Testis (tissue), 3 donors: ENCODE results near the gene LARGE1. TPM values are rescaled to one million over a fixed set of nuclear protein-coding genes. Genes with fewer than 3 reads are reported as not detected.

ENCODE experiments used
- DNase-seq: peaks from one replicate; pipeline ENCODE4 v3.0.0-alpha.2; 2019
- H3K27ac ChIP-seq, 2 donors: fragments of 200-600 bp; sonication (generic); one replicate each; pipeline ENCODE4 v1.5.1; 2019
- H3K27me3 ChIP-seq: fragments of 200-600 bp; sonication (generic); one replicate; pipeline ENCODE4 v1.5.1; 2019
- H3K36me3 ChIP-seq: fragments of 200-600 bp; sonication (generic); one replicate; pipeline ENCODE4 v1.5.1; 2017; ENCODE audit warnings: low read depth; ENCODE audit errors: missing control alignments
- H3K4me1 ChIP-seq: fragments of 200-600 bp; sonication (generic); one replicate; pipeline ENCODE4 v1.5.1; 2019
- H3K4me3 ChIP-seq, 2 donors: fragments of 200-600 bp; sonication (generic); one replicate each; pipeline ENCODE4 v1.5.1; 2017 to 2019
- H3K9me3 ChIP-seq: fragments of 200-600 bp; sonication (generic); one replicate; pipeline ENCODE4 v1.5.1; 2017
- POLR2A ChIP-seq: fragments of 450-650 bp; IDR thresholded peaks from one replicate; pipeline ENCODE4 v1.6.1; 2017; ENCODE audit warnings: antibody characterized with exemption, mild to moderate bottlenecking, moderate library complexity
- WGBS, 2 donors: methylation state at CpG; one replicate each; pipeline ENCODE4 v1.1.5; 2018; 5-methylcytosine and 5-hydroxymethylcytosine counted together
- intact Hi-C: fragments of 100-400 bp; cut with DNase I; formaldehyde crosslinking; loops from one replicate; pipeline ENCODE4 v1.15.1; 2023; ENCODE audit warnings: low total_unique reads
- polyA plus RNA-seq: library from polyadenylated mRNA; stranded (reverse); fragments of 350-450 nt; fragmentation: Illumina TruSeq; extraction: RNeasy Lipid Tissue Mini Kit (QIAGEN cat#74804); gene quantifications from one replicate; pipeline ENCODE4 v1.2.3, GENCODE V29; 2014; ENCODE audit warnings: low read depth, low replicate concordance; ENCODE audit not compliant: insufficient read depth
- total RNA-seq, 2 donors: library from RNA; depleted of rRNA; stranded (reverse); fragments of >200 nt; gene quantifications; one replicate each; pipeline ENCODE4 v1.2.3, GENCODE V29; 2016
- TF ChIP-seq, protein P1 (sequence below), 3 experiments: fragments of 450-650 bp in 2 of 3; fragments of 200-600 bp in 1 of 3; sonication (generic) in 1 of 3; IDR thresholded peaks; one replicate each; pipeline ENCODE4 v1.5.1; 2016 to 2019; ENCODE audit warnings: antibody characterized with exemption in 3 of 3, mild to moderate bottlenecking in 2 of 3, moderate library complexity in 1 of 3

LARGE1 gene
- total and polyA plus RNA-seq, 3 donors from 2014 or later, result 19.5 to 27.3 (median 21.8) TPM

DNA sequence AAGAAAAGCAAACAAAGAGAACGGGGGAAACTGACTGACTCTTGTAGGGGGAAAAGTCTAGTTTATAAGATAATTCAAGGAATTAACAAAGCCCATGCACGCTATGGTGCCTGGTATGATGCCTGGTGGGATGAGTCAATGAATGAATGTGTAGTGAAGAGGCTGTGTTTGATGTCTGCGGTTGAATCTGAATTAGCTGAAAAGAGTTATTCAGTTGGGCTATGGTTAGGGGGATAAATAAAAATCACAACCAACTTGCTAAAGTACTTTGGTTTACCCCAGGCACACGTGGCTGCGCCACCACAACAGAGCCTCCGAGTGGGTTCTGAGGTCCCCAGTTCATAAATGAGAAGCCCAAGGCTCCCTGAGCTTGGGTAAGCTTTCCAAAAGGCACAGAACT is 492.8 kb downstream of the LARGE1 start:
- DNase-seq, result no peak
- Histone ChIP-seq H3K27ac (no peak overlapping the region), H3K4me1 (no peaks in the 10 kb centered on the region), H3K27me3 (no peaks in the 10 kb centered on the region), H3K9me3 (no peaks in the 10 kb centered on the region), H3K36me3 (no peaks in the 10 kb centered on the region), H3K4me3 (no peak overlapping the region)
- TF ChIP-seq POLR2A, result no peak
- TF ChIP-seq, protein P1, sequence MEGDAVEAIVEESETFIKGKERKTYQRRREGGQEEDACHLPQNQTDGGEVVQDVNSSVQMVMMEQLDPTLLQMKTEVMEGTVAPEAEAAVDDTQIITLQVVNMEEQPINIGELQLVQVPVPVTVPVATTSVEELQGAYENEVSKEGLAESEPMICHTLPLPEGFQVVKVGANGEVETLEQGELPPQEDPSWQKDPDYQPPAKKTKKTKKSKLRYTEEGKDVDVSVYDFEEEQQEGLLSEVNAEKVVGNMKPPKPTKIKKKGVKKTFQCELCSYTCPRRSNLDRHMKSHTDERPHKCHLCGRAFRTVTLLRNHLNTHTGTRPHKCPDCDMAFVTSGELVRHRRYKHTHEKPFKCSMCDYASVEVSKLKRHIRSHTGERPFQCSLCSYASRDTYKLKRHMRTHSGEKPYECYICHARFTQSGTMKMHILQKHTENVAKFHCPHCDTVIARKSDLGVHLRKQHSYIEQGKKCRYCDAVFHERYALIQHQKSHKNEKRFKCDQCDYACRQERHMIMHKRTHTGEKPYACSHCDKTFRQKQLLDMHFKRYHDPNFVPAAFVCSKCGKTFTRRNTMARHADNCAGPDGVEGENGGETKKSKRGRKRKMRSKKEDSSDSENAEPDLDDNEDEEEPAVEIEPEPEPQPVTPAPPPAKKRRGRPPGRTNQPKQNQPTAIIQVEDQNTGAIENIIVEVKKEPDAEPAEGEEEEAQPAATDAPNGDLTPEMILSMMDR (IDR thresholded peaks at IDR 0.05), result no peak
- 89 to 96% methylated on average over 6 of the region's 6 CpGs for WGBS, 2 donors
- intact Hi-C loops, result no loop called here

DNA sequence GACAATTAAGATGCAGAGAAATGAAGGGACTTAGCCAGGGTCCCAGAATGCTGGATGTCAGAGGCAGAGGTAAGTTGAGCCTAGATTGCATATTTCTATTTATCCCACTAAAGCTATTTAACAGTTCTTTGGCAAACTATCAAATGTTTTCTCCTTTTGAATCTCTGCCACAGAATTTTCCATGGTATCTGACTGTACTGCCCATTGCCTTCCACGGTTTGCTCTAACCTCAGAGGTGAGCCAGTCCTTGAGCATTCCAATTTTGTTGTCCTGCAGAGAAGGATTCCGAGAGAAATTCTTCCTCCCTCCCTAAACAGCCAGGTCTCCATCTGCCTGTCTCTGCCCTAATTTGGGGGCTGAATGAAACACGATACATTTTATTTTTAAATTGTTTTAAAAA is 493.8 kb downstream of the LARGE1 start:
- Histone ChIP-seq H3K36me3 (no peaks in the 10 kb centered on the region), H3K27me3 (no peaks in the 10 kb centered on the region), H3K4me1 (no peaks in the 10 kb centered on the region), H3K9me3 (no peaks in the 10 kb centered on the region), H3K27ac (no peak overlapping the region), H3K4me3 (no peak overlapping the region)
- WGBS, 2 donors, result 31 to 40% methylated on average over 3 of the region's 3 CpGs
- TF ChIP-seq, protein P1 (IDR thresholded peaks at IDR 0.05), result no peak
- no peak for TF ChIP-seq POLR2A
- intact Hi-C loops, result no loop called here
- no peak for DNase-seq

DNA sequence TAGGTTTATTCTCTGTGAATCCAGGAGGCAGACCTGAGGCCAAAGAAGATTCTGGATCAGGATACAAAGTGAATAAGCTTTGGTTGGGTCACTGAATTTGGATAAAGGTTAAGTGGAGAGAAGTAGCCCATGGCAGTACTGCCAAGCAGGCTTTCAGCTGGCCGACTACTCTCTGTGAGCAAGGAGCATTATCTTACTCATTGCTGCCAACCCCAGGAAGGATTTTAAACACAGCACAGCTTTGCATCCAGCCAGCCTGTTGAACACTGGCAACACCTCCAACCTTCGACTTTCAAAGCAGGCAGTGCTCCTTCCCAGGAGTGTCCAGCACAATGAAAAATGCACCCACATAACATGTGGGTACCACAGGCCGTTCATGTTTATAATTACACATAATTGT is 498.4 kb downstream of the LARGE1 start:
- intact Hi-C loops, result no loop called here
- Histone ChIP-seq H3K27me3 (no peaks in the 10 kb centered on the region), H3K4me3 (no peak overlapping the region), H3K27ac (no peak overlapping the region), H3K4me1 (no peaks in the 10 kb centered on the region), H3K36me3 (no peaks in the 10 kb centered on the region), H3K9me3 (no peaks in the 10 kb centered on the region)
- 81 to 89% methylated on average over 3 of the region's 3 CpGs for WGBS, 2 donors
- TF ChIP-seq POLR2A, result no peak
- TF ChIP-seq, protein P1 (IDR thresholded peaks at IDR 0.05), result no peak
- DNase-seq, result no peak

DNA sequence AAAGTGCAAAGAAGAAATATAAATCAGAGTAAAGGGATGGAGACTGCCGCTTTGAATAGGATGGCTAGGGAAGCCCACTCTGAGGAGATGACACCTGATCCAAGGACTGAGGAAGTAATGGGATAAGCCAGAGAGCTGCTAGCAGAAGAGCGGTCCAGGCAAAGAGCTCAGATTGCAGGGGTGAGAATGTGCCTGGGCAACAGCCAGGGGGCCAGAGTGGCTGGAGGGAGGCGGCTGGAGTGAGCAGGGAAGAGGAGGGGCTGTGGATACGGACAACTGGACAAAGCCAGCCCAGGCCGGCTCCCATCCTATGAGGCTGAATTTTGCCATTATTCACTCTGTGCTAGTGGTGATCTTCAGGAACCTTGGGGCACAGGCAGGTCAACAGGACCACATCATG is 501.8 kb downstream of the LARGE1 start:
- H3K4me1 ChIP-seq, result no peaks in the 10 kb centered on the region
- DNase-seq, result no peak
- intact Hi-C loops, result no loop called here
- no peak overlapping the region for H3K27ac ChIP-seq
- no peaks in the 10 kb centered on the region for H3K36me3 ChIP-seq
- whole genome bisulfite sequencing, 2 donors, result 98 to 99% methylated on average over 5 of the region's 5 CpGs
- no peak overlapping the region for H3K4me3 ChIP-seq
- H3K9me3 ChIP-seq, result no peaks in the 10 kb centered on the region
- TF ChIP-seq, protein P1 (IDR thresholded peaks at IDR 0.05), result no peak
- no peak for TF ChIP-seq POLR2A
- no peaks in the 10 kb centered on the region for H3K27me3 ChIP-seq

DNA sequence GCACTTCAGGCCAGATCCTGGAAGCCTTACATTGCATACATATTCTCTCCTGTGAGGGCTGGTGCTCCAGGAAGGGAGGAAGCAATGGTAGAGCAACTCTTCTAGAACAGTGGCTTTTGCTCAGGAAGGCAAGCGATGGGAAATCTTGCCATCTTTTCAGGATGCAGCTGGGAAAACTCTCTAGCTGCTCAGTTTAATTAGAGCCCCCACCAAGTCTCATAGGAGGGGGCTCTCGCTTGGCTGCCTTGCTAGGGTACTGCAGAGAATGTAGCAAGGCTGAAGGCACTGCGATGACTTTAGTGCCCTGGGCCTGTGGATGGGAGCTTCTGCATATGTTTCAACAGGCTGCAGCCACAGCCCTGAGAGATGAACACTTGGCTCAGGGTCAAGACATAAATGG is 504.9 kb downstream of the LARGE1 start:
- no peak for DNase-seq
- H3K4me1 ChIP-seq, result no peaks in the 10 kb centered on the region
- intact Hi-C loops, result no loop called here
- 90 to 95% methylated on average over 3 of the region's 3 CpGs for WGBS, 2 donors
- no peak overlapping the region for H3K27ac ChIP-seq
- no peak for TF ChIP-seq POLR2A
- H3K27me3 ChIP-seq, result no peaks in the 10 kb centered on the region
- no peaks in the 10 kb centered on the region for H3K36me3 ChIP-seq
- H3K9me3 ChIP-seq, result no peaks in the 10 kb centered on the region
- no peak overlapping the region for H3K4me3 ChIP-seq
